HepG2 (cell line): ENCODE results near the gene ZBTB22. TPM values are rescaled to one million over a fixed set of nuclear protein-coding genes. Genes with fewer than 3 reads are reported as not detected.

Experiments
- ARNTL ChIP-seq: sonication (generic); formaldehyde crosslinking; IDR thresholded peaks from 2 replicates; pipeline ENCODE4 v1.4.0; 2020; ENCODE audit warnings: mild to moderate bottlenecking, missing genetic modification reagents
- CHD2 ChIP-seq: IDR thresholded peaks from 2 replicates; pipeline ENCODE4 v1.6.1; 2011; ENCODE audit warnings: low read depth, low read length, improper control_type of control experiment
- DPF2 ChIP-seq: sonication (generic); formaldehyde crosslinking; IDR thresholded peaks from 2 replicates; pipeline ENCODE4 v1.4.0; 2020; ENCODE audit warnings: mild to moderate bottlenecking, low read depth, missing genetic modification reagents, borderline replicate concordance
- GATAD1 ChIP-seq: IDR thresholded peaks from 2 replicates; pipeline ENCODE4 v1.6.1; 2016; ENCODE audit warnings: missing genetic modification reagents, missing compliant biosample characterization
- MXD4 ChIP-seq: IDR thresholded peaks from 2 replicates; pipeline ENCODE4 v1.6.1; 2016; ENCODE audit warnings: mild to moderate bottlenecking, missing biosample characterization, missing genetic modification reagents
- MXI1 ChIP-seq: IDR thresholded peaks from 3 replicates; pipeline ENCODE4 v1.6.1; 2012; ENCODE audit warnings: low read depth, low read length, inconsistent platforms, borderline replicate concordance
- PITX1 ChIP-seq: sonication (generic); formaldehyde crosslinking; IDR thresholded peaks from 2 replicates; pipeline ENCODE4 v1.5.1; 2020; ENCODE audit warnings: mild to moderate bottlenecking, missing genetic modification reagents
- SCMH1 ChIP-seq: sonication (generic); formaldehyde crosslinking; IDR thresholded peaks from 2 replicates; pipeline ENCODE4 v1.9.0; 2021; ENCODE audit warnings: missing genetic modification reagents, mild to moderate bottlenecking, borderline replicate concordance
- SIN3A ChIP-seq: IDR thresholded peaks from 2 replicates; pipeline ENCODE4 v1.6.1; 2011; ENCODE audit warnings: low read depth, mild to moderate bottlenecking, control low read depth, low read length, borderline replicate concordance
- TSC22D2 ChIP-seq: sonication (generic); formaldehyde crosslinking; IDR thresholded peaks from 2 replicates; pipeline ENCODE4 v1.5.1; 2020; ENCODE audit warnings: missing genetic modification reagents, mild to moderate bottlenecking, borderline replicate concordance
- ZFY ChIP-seq: sonication (generic); formaldehyde crosslinking; IDR thresholded peaks from 2 replicates; pipeline ENCODE4 v1.4.0; 2020; ENCODE audit warnings: missing genetic modification reagents
- ZNF101 ChIP-seq: sonication (generic); formaldehyde crosslinking; IDR thresholded peaks from 2 replicates; pipeline ENCODE4 v1.4.0; 2020; ENCODE audit warnings: mild to moderate bottlenecking, low read depth, missing genetic modification reagents, borderline replicate concordance
- ZNF556 ChIP-seq: sonication (generic); formaldehyde crosslinking; IDR thresholded peaks from 2 replicates; pipeline ENCODE4 v1.4.0; 2020; ENCODE audit warnings: mild to moderate bottlenecking, missing genetic modification reagents, borderline replicate concordance
- ZNF629 ChIP-seq: sonication (generic); formaldehyde crosslinking; conservative IDR thresholded peaks from 2 replicates; pipeline ENCODE4 v1.5.0; 2020; ENCODE audit warnings: missing genetic modification reagents
- ZNF709 ChIP-seq: sonication (generic); formaldehyde crosslinking; IDR thresholded peaks from 2 replicates; pipeline ENCODE4 v1.5.0; 2020; ENCODE audit warnings: mild to moderate bottlenecking, missing genetic modification reagents
- ZNF768 ChIP-seq: sonication (generic); formaldehyde crosslinking; IDR thresholded peaks from 2 replicates; pipeline ENCODE4 v1.4.0; 2020; ENCODE audit warnings: missing genetic modification reagents
- ZNF781 ChIP-seq: sonication (generic); formaldehyde crosslinking; IDR thresholded peaks from 2 replicates; pipeline ENCODE4 v1.5.1; 2020; ENCODE audit warnings: borderline replicate concordance, mild to moderate bottlenecking, missing genetic modification reagents; ENCODE audit errors: not compliant biosample characterization
- polyA plus RNA-seq, 8 experiments: library from polyadenylated mRNA; depleted of rRNA in 3 of 8; stranded (reverse) in 7 of 8; unstranded in 1 of 8; fragments of >200 nt; fragmentation: Illumina TruSeq in 4 of 8; extraction: Trizol in 4 of 8; gene quantifications; 2 replicates each; pipeline versions ENCODE4 v1.2.1 to v1.2.3, GENCODE V29; 2011 to 2016; ENCODE audit warnings: low read depth in 4 of 8, missing spikeins in 1 of 8, mixed read lengths in 1 of 8; ENCODE audit not compliant: insufficient read depth in 1 of 8
- total RNA-seq, 5 experiments: library from RNA; depleted of rRNA; stranded (reverse); fragments of >200 nt; fragmentation: Illumina TruSeq; extraction: Trizol; gene quantifications; 2 replicates each; pipeline ENCODE4 v1.2.3, GENCODE V29; 2016; ENCODE audit warnings: low read depth in 1 of 5

Gene ZBTB22
- total and polyA plus RNA-seq, 2 of the 13 experiments (the other 11 are each of a cell fraction or from before 2014, with no cell fraction given), result 8.0 to 10.6 TPM

DNA sequence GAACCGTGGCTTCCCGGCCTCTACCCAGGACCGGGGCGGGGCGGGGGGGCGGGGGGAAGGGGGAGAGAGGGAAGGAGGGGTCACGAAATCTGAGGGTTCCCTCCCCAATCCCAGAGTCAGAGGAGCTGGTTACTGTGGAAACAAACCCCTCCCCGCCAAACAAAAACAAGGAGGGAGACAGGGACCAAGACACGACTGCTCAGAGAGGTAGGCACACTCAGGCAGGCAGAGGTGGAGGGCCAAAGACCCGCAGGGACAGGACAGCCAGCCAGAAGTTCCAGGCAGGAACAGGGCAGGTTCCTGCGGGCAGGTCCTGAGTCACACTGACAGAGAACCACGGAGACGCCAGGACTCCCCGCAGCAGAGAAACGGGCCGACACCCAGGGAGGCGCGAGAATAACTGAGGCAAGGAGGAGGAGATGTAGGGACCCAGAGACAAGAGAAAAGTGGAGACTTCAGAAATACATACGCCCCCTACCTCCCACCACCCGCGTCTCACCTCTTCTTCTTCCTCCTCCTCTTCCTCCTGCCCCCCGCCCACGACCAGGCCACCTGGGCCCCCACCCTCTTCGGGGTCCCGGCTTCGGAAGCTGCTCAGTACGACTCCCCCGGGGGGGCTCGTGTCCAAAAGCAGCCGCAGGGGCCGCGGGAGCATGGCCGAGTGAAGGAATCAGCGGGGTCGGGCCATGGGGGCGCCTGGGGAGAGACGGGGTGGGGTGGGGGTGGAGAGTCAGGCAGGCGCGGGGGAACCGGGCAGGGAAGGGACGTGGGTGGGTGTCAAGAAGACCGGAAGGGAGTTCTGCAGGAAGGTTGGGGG lies 19.4 kb downstream of the ZBTB22 start (continued):
- TF ChIP-seq ZNF768 (CRISPR knock-in tag) (peak; percentile 69; the same call in 1 of the 2 replicates), SIN3A (peak; percentile 80), ARNTL (CRISPR knock-in tag) (no peak), MXD4 (CRISPR knock-in tag) (0 out of 2 replicates have a peak, but pooled peaks have one; percentile 24), ZNF709 (CRISPR knock-in tag) (no peak), ZFY (peak; percentile 8; the same call in 1 of the 2 replicates), SCMH1 (CRISPR knock-in tag) (no peak), ZNF101 (CRISPR knock-in tag) (no peak), GATAD1 (CRISPR knock-in tag) (0 out of 2 replicates have a peak, but pooled peaks have one; percentile 39), ZNF781 (peak; percentile 46), CHD2 (no peak), PITX1 (peak; percentile 40; the same call in 1 of the 2 replicates), DPF2 (CRISPR knock-in tag) (no peak), ZNF556 (CRISPR knock-in tag) (no peak), TSC22D2 (0 out of 2 replicates have a peak, but pooled peaks have one; percentile 34), ZNF629 (CRISPR knock-in tag) (peak; percentile 68), MXI1 (peak; percentile 13; the same call in 1 of the 3 replicates)
